ENCODE results near the gene DNAJC11.

DNA sequence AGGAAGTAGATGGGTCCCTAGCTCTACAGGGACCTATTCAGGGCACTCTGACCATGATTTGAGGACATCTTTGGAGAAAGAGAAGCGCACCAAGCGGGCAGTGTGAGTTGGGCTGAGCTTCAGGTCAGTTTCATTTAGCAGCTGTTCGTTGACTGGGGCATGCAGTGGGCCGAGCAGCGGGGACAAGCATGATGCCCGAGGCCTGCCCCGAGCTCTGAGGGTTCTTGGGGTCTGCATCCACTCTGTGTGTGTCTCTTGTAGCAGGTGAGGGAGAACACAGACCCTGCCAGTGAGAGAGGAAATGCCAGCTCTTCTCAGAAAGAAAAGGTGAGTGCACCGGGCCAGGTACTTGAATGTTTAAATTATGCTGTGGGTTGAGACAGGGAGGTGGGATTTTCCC, 71.6 kb downstream of the DNAJC11 start:
- TF ChIP-seq, protein P1, sequence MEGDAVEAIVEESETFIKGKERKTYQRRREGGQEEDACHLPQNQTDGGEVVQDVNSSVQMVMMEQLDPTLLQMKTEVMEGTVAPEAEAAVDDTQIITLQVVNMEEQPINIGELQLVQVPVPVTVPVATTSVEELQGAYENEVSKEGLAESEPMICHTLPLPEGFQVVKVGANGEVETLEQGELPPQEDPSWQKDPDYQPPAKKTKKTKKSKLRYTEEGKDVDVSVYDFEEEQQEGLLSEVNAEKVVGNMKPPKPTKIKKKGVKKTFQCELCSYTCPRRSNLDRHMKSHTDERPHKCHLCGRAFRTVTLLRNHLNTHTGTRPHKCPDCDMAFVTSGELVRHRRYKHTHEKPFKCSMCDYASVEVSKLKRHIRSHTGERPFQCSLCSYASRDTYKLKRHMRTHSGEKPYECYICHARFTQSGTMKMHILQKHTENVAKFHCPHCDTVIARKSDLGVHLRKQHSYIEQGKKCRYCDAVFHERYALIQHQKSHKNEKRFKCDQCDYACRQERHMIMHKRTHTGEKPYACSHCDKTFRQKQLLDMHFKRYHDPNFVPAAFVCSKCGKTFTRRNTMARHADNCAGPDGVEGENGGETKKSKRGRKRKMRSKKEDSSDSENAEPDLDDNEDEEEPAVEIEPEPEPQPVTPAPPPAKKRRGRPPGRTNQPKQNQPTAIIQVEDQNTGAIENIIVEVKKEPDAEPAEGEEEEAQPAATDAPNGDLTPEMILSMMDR (IDR thresholded peaks at IDR 0.05): no peak
- no peak for TF ChIP-seq NFIC (IDR thresholded peaks at IDR 0.05; ENCODE audit: borderline replicate concordance)
- TF ChIP-seq MXI1 (IDR thresholded peaks at IDR 0.05; ENCODE audit: low read depth, low read length): no peak
- TF ChIP-seq, protein P2, sequence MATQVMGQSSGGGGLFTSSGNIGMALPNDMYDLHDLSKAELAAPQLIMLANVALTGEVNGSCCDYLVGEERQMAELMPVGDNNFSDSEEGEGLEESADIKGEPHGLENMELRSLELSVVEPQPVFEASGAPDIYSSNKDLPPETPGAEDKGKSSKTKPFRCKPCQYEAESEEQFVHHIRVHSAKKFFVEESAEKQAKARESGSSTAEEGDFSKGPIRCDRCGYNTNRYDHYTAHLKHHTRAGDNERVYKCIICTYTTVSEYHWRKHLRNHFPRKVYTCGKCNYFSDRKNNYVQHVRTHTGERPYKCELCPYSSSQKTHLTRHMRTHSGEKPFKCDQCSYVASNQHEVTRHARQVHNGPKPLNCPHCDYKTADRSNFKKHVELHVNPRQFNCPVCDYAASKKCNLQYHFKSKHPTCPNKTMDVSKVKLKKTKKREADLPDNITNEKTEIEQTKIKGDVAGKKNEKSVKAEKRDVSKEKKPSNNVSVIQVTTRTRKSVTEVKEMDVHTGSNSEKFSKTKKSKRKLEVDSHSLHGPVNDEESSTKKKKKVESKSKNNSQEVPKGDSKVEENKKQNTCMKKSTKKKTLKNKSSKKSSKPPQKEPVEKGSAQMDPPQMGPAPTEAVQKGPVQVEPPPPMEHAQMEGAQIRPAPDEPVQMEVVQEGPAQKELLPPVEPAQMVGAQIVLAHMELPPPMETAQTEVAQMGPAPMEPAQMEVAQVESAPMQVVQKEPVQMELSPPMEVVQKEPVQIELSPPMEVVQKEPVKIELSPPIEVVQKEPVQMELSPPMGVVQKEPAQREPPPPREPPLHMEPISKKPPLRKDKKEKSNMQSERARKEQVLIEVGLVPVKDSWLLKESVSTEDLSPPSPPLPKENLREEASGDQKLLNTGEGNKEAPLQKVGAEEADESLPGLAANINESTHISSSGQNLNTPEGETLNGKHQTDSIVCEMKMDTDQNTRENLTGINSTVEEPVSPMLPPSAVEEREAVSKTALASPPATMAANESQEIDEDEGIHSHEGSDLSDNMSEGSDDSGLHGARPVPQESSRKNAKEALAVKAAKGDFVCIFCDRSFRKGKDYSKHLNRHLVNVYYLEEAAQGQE (IDR thresholded peaks at IDR 0.05; ENCODE audit: low read depth, low read length): no peak
- no peak for TF ChIP-seq TEAD4 (IDR thresholded peaks at IDR 0.05; ENCODE audit: borderline replicate concordance, insufficient read depth)
- TF ChIP-seq ELF1 (IDR thresholded peaks at IDR 0.05): no peak
- TF ChIP-seq, protein P3, sequence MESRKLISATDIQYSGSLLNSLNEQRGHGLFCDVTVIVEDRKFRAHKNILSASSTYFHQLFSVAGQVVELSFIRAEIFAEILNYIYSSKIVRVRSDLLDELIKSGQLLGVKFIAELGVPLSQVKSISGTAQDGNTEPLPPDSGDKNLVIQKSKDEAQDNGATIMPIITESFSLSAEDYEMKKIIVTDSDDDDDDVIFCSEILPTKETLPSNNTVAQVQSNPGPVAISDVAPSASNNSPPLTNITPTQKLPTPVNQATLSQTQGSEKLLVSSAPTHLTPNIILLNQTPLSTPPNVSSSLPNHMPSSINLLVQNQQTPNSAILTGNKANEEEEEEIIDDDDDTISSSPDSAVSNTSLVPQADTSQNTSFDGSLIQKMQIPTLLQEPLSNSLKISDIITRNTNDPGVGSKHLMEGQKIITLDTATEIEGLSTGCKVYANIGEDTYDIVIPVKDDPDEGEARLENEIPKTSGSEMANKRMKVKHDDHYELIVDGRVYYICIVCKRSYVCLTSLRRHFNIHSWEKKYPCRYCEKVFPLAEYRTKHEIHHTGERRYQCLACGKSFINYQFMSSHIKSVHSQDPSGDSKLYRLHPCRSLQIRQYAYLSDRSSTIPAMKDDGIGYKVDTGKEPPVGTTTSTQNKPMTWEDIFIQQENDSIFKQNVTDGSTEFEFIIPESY (IDR thresholded peaks at IDR 0.05; ENCODE audit: borderline replicate concordance, low read depth): no peak
- TF ChIP-seq FOXM1 (IDR thresholded peaks at IDR 0.05; ENCODE audit: low read depth): no peak
- no peak for TF ChIP-seq PBX3 (IDR thresholded peaks at IDR 0.05)
- TF ChIP-seq, protein P4, sequence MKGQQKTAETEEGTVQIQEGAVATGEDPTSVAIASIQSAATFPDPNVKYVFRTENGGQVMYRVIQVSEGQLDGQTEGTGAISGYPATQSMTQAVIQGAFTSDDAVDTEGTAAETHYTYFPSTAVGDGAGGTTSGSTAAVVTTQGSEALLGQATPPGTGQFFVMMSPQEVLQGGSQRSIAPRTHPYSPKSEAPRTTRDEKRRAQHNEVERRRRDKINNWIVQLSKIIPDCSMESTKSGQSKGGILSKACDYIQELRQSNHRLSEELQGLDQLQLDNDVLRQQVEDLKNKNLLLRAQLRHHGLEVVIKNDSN (IDR thresholded peaks at IDR 0.05; ENCODE audit: borderline replicate concordance, low read depth): no peak

All from SK-N-SH (cell line).